SK-N-MC (cell line): Measurements from ENCODE around the gene ANKRD11.

Experiments
- EZH2 ChIP-seq: fragments of 200-600 bp; sonication (generic); IDR thresholded peaks from one replicate; pipeline ENCODE4 v1.6.1; 2017; ENCODE audit warnings: antibody characterized with exemption
- FOXP2 ChIP-seq: optimal IDR thresholded peaks from 2 replicates; pipeline ENCODE3; 2011; ENCODE audit warnings: mild to moderate bottlenecking, moderate library complexity; ENCODE audit not compliant: insufficient read depth; ENCODE audit errors: extremely low read length, control extremely low read depth
- POLR2AphosphoS5 ChIP-seq: IDR thresholded peaks from 2 replicates; pipeline ENCODE4 v1.6.1; 2012; ENCODE audit warnings: mild to moderate bottlenecking, low read depth, low read length, borderline replicate concordance

GRCh38 chr16:89430436-89431157, 59.8 kb downstream of the ANKRD11 start:
- TF ChIP-seq POLR2AphosphoS5 (no peak), EZH2 (no peak), FOXP2 (no peak)
